HL-60 (cell line): Measurements from ENCODE around the gene USP32.
"Not testable (repeated sequence)": the region's sequence is repeated elsewhere in the genome, so short reads cannot be mapped to it uniquely, and the experiment has no call there.

ENCODE experiments used
- DNase-seq, 2 experiments: peaks; one replicate each; pipeline ENCODE4 v3.0.0-alpha.2; 2010 to 2020; ENCODE audit warnings: low read depth in 1 of 2, low spot score in 1 of 2
- H3K27ac ChIP-seq: fragments of 250-450 bp; sonication (Bioruptor Pico); replicated peaks from 2 replicates; pipeline ENCODE4 v1.5.1; 2020; ENCODE audit warnings: mild to moderate bottlenecking, moderate library complexity
- H3K27me3 ChIP-seq: fragments of 250-450 bp; sonication (Bioruptor Pico); 2 replicates; pipeline ENCODE4 v1.5.1; 2021; ENCODE audit warnings: mild to moderate bottlenecking, moderate library complexity; ENCODE audit not compliant: insufficient read depth, poor library complexity, severe bottlenecking
- H3K4me3 ChIP-seq: replicated peaks from 2 replicates; pipeline ENCODE4 v1.5.1; 2011; ENCODE audit warnings: mild to moderate bottlenecking, control low read depth, low read length; ENCODE audit not compliant: insufficient read depth
- GABPA ChIP-seq: IDR thresholded peaks from 2 replicates; pipeline ENCODE4 v1.6.1; 2012; ENCODE audit warnings: low read depth
- POLR2AphosphoS5 ChIP-seq: IDR thresholded peaks from 2 replicates; pipeline ENCODE4 v1.6.1; 2012; ENCODE audit warnings: low read depth
- REST ChIP-seq: IDR thresholded peaks from 2 replicates; pipeline ENCODE4 v1.6.1; 2012; ENCODE audit warnings: low read depth; ENCODE audit not compliant: insufficient replicate concordance
- SPI1 ChIP-seq: IDR thresholded peaks from 2 replicates; pipeline ENCODE4 v1.6.1; 2012; ENCODE audit warnings: low read depth, mild to moderate bottlenecking, borderline replicate concordance
- TF ChIP-seq, protein P1 (sequence below): IDR thresholded peaks from one replicate; pipeline ENCODE4 v1.5.1; 2011; ENCODE audit warnings: low read length, control low read depth, inconsistent platforms; ENCODE audit not compliant: insufficient read depth

USP32 gene

GRCh38 chr17:60231691-60232090 lies 160.2 kb downstream of the USP32 start:
- Histone ChIP-seq H3K27me3 (no peaks in the 10 kb centered on the region), H3K4me3 (no peak overlapping the region), H3K27ac (no peak overlapping the region)
- TF ChIP-seq POLR2AphosphoS5 = no peak
- no peak for DNase-seq

GRCh38 chr17:60231234-60231633 lies 160.7 kb downstream of the USP32 start:
- DNase-seq = no peak
- no peak overlapping the region for H3K4me3 ChIP-seq
- no peak overlapping the region for H3K27ac ChIP-seq
- TF ChIP-seq, protein P1, sequence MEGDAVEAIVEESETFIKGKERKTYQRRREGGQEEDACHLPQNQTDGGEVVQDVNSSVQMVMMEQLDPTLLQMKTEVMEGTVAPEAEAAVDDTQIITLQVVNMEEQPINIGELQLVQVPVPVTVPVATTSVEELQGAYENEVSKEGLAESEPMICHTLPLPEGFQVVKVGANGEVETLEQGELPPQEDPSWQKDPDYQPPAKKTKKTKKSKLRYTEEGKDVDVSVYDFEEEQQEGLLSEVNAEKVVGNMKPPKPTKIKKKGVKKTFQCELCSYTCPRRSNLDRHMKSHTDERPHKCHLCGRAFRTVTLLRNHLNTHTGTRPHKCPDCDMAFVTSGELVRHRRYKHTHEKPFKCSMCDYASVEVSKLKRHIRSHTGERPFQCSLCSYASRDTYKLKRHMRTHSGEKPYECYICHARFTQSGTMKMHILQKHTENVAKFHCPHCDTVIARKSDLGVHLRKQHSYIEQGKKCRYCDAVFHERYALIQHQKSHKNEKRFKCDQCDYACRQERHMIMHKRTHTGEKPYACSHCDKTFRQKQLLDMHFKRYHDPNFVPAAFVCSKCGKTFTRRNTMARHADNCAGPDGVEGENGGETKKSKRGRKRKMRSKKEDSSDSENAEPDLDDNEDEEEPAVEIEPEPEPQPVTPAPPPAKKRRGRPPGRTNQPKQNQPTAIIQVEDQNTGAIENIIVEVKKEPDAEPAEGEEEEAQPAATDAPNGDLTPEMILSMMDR = peak; percentile 17
- TF ChIP-seq GABPA (no peak), SPI1 (no peak)
- no peaks in the 10 kb centered on the region for H3K27me3 ChIP-seq

DNA sequence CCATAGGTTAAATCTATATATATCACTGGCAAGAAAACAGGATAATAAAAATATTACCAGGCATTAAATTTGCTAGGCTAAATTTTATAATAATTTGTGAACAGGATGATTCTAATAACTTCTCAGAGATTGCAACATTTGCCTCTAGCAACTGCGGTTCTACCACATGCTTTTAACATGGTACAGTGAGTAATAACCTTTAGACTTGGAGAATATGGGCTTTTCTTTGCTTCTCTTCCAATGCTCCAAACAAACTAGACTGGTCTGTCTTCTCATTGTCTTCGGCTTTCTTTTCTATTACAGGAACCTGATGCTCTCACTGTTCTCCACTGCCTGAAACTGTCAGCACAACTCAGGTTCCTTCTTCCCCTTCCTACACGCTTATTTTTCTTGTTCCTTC lies 161.6 kb downstream of the USP32 start:
- H3K4me3 ChIP-seq = no peak overlapping the region
- TF ChIP-seq, protein P1 = no peak
- no peak for TF ChIP-seq GABPA
- TF ChIP-seq REST = no peak
- TF ChIP-seq SPI1 = no peak
- no peak for TF ChIP-seq POLR2AphosphoS5
- no peak for DNase-seq
- no peaks in the 10 kb centered on the region for H3K27me3 ChIP-seq
- H3K27ac ChIP-seq = no peak overlapping the region

- DNase-seq = no peak
- TF ChIP-seq GABPA (no peak), POLR2AphosphoS5 (no peak), REST (no peak), SPI1 (no peak)
- TF ChIP-seq, protein P1 = no peak
- no peak overlapping the region for H3K27ac ChIP-seq
- no peaks in the 10 kb centered on the region for H3K27me3 ChIP-seq
- no peak overlapping the region for H3K4me3 ChIP-seq
Measured at GRCh38 chr17:60229188-60229802, 162.6 kb downstream of the USP32 start.

DNA sequence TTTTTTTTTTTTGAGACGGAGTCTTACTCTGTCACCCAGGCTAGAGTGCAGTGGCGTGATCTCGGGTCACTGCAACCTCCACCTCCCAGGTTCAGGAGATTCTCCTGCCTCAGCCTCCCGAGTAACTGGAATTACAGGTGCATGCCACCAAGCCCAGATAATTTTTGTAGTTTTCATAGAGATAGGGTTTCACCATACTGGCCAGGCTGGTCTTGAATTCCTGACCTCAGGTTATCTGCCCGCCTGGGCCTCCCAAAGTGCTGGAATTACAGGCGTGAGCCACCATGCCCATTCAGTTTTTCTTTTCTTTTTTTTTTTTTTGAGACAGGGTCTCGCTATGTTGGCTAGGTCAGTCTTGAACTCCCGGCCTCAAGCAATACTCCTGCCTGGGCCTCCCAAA lies 164.7 kb downstream of the USP32 start:
- not testable (repeated sequence) for H3K27me3 ChIP-seq, DNase-seq, H3K27ac ChIP-seq, H3K4me3 ChIP-seq
